NK-92 treated with Interleukin-12 subunit alpha and Interleukin-12 subunit beta, amount 100 ng/mL, for 24 hours (cell line): Measurements from ENCODE around the gene ATP6V1F.

Source experiments
- DNase-seq: peaks from one replicate; lab custom pipeline; 2025; lab: John Stamatoyannopoulos, UW

The ATP6V1F gene

GRCh38 chr7:128882134-128882533 is 19.5 kb downstream of the ATP6V1F start:
- no peak for DNase-seq

GRCh38 chr7:128883622-128884448 is 21.2 kb downstream of the ATP6V1F start:
- DNase-seq, result peak; percentile 68

GRCh38 chr7:128884561-128885369 is 22.1 kb downstream of the ATP6V1F start:
- DNase-seq, result no peak

- DNase-seq, result no peak
Observed at GRCh38 chr7:128885370-128886187, 22.9 kb downstream of the ATP6V1F start.

GRCh38 chr7:128886391-128887168 is 23.9 kb downstream of the ATP6V1F start:
- DNase-seq, result no peak

GRCh38 chr7:128887169-128888038 is 24.7 kb downstream of the ATP6V1F start:
- DNase-seq, result no peak

GRCh38 chr7:128888039-128888755 is 25.5 kb downstream of the ATP6V1F start:
- no peak for DNase-seq

GRCh38 chr7:128888756-128889095 is 26.1 kb downstream of the ATP6V1F start:
- no peak for DNase-seq

- DNase-seq, result no peak
Observed at GRCh38 chr7:128889121-128889520, 26.5 kb downstream of the ATP6V1F start.

- DNase-seq, result no peak
Observed at GRCh38 chr7:128890306-128891109, 27.9 kb downstream of the ATP6V1F start.

GRCh38 chr7:128891110-128891941 is 28.7 kb downstream of the ATP6V1F start:
- no peak for DNase-seq

GRCh38 chr7:128891942-128892269 is 29.2 kb downstream of the ATP6V1F start:
- DNase-seq, result no peak

- no peak for DNase-seq
Observed at GRCh38 chr7:128892521-128893250, 30.0 kb downstream of the ATP6V1F start.

- DNase-seq, result no peak
Observed at GRCh38 chr7:128893251-128894100, 30.8 kb downstream of the ATP6V1F start.

- no peak for DNase-seq
Observed at GRCh38 chr7:128894101-128894440, 31.4 kb downstream of the ATP6V1F start.

- no peak for DNase-seq
Observed at GRCh38 chr7:128895320-128895719, 32.7 kb downstream of the ATP6V1F start.

GRCh38 chr7:128899392-128899791 is 36.7 kb downstream of the ATP6V1F start:
- no peak for DNase-seq
